ENCODE data around the gene RPS6KB2.

Gene RPS6KB2

GRCh38 chr11:67428052-67429001 is at the start of gene RPS6KB2:
Gene RPS6KB2, plus strand, starts transcription at chr11:67428494. Its CDS starts 52 bp downstream, at chr11:67428546.
- peak; percentile 97 for DNase-seq

GRCh38 chr11:67378544-67378943 is 49.8 kb upstream of the RPS6KB2 start:
- DNase-seq: no peak

GRCh38 chr11:67379061-67380058 is 48.9 kb upstream of the RPS6KB2 start:
- DNase-seq: no peak

GRCh38 chr11:67381244-67381972 is 46.9 kb upstream of the RPS6KB2 start:
- DNase-seq: no peak

GRCh38 chr11:67382276-67383136 is 45.8 kb upstream of the RPS6KB2 start:
- DNase-seq: peak; percentile 43

- no peak for DNase-seq
These were observed 43.4 kb upstream of the RPS6KB2 start for GRCh38 chr11:67384851-67385366.

GRCh38 chr11:67387069-67387468 is 41.2 kb upstream of the RPS6KB2 start:
- DNase-seq: no peak

GRCh38 chr11:67387518-67387917 is 40.8 kb upstream of the RPS6KB2 start:
- no peak for DNase-seq

- no peak for DNase-seq
These were observed 38.8 kb upstream of the RPS6KB2 start for GRCh38 chr11:67389477-67389876.

GRCh38 chr11:67390947-67391303 is 37.4 kb upstream of the RPS6KB2 start:
- DNase-seq: no peak

- peak; percentile 98 for DNase-seq
These were observed 36.8 kb upstream of the RPS6KB2 start, which contains the start of gene RAD9A for GRCh38 chr11:67391304-67392182. Gene RAD9A, plus strand, starts transcription at chr11:67391986. Its CDS starts 59 bp downstream, at chr11:67392045.

- DNase-seq: no peak
These were observed 36.0 kb upstream of the RPS6KB2 start for GRCh38 chr11:67392183-67392715.

- DNase-seq: no peak
These were observed 34.9 kb upstream of the RPS6KB2 start for GRCh38 chr11:67393437-67393836.

GRCh38 chr11:67393990-67394389 is 34.3 kb upstream of the RPS6KB2 start:
- no peak for DNase-seq

- no peak for DNase-seq
These were observed 32.6 kb upstream of the RPS6KB2 start for GRCh38 chr11:67395555-67396258.

GRCh38 chr11:67396259-67396581 is 32.1 kb upstream of the RPS6KB2 start:
- no peak for DNase-seq

- DNase-seq: no peak
These were observed 31.5 kb upstream of the RPS6KB2 start for GRCh38 chr11:67396587-67397389.

GRCh38 chr11:67397536-67397935 is 30.8 kb upstream of the RPS6KB2 start:
- DNase-seq: no peak

Data from NCI-H510A (cell line).